GM20000 (cell line): ENCODE results near the gene FAM83G.

Experiments
- DNase-seq: peaks from one replicate; pipeline ENCODE4 v3.0.0; 2012; ENCODE audit warnings: low spot score
- TF ChIP-seq, protein P1 (sequence below): IDR thresholded peaks from 2 replicates; pipeline ENCODE4 v1.5.1; 2012; ENCODE audit warnings: mild to moderate bottlenecking, control low read depth; ENCODE audit errors: extremely low read depth, missing control alignments

FAM83G gene

DNA sequence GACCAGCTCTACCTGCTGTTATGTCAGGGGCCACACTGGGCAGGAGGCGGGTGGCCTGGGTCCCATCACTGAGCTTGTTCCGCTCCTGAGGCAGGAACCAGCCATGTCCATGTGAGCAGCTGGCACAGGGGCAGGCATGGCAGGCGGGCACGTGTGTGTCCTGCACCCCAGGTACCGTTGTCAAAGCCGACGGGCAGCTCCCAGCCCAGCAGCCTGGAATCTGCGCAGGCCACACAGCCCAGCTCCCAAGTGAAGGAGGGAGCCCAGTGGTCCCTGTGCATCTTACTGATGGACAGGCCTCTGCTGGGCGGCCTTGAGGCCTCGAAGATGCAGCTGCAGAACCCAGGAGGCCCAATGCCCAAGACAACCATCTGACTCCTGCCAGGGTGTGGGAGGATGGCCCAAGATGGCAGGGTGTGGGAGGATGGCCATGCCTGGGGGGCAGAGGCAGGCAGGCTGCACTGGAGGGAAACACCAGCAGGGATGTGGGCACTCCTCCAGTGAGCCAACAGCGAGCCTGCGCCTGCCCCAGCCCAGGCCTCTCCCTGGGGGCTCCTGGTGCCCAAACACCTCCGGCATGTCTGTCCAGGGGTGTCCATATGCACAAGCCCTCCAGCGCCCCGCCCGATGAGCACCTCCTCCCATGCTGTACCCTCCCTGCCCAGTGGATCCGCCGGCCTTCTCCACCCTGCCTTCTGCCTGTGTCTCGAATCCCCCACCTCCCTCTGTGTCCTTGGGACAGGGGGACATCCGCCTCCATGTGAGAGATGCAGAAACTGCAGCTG is 12.8 kb downstream of the FAM83G start:
- no peak for DNase-seq

DNA sequence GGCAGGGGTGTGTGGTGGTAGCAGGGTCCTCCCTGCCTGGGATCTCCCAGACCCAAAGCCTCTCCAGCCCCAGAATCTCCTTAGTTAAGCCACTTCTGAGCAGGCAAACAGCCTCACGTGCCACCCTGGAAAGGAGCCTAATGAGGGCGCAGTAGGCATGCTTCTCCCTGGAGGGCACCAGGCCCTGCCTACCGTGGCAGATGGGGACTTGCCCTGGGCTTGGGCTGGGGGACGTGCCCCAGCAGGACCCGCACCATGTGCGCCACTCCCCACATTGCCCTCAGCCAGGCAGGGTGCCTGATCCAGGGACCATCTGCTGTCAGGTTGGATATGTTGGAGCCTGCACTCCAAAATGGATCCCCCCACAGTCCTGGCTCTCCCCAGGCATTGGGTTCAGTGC is 14.2 kb downstream of the FAM83G start:
- TF ChIP-seq, protein P1, sequence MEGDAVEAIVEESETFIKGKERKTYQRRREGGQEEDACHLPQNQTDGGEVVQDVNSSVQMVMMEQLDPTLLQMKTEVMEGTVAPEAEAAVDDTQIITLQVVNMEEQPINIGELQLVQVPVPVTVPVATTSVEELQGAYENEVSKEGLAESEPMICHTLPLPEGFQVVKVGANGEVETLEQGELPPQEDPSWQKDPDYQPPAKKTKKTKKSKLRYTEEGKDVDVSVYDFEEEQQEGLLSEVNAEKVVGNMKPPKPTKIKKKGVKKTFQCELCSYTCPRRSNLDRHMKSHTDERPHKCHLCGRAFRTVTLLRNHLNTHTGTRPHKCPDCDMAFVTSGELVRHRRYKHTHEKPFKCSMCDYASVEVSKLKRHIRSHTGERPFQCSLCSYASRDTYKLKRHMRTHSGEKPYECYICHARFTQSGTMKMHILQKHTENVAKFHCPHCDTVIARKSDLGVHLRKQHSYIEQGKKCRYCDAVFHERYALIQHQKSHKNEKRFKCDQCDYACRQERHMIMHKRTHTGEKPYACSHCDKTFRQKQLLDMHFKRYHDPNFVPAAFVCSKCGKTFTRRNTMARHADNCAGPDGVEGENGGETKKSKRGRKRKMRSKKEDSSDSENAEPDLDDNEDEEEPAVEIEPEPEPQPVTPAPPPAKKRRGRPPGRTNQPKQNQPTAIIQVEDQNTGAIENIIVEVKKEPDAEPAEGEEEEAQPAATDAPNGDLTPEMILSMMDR: no peak
- no peak for DNase-seq

More for the DNA sequence above, 12.8 kb downstream of the FAM83G start:
- TF ChIP-seq, protein P1: no peak

DNA sequence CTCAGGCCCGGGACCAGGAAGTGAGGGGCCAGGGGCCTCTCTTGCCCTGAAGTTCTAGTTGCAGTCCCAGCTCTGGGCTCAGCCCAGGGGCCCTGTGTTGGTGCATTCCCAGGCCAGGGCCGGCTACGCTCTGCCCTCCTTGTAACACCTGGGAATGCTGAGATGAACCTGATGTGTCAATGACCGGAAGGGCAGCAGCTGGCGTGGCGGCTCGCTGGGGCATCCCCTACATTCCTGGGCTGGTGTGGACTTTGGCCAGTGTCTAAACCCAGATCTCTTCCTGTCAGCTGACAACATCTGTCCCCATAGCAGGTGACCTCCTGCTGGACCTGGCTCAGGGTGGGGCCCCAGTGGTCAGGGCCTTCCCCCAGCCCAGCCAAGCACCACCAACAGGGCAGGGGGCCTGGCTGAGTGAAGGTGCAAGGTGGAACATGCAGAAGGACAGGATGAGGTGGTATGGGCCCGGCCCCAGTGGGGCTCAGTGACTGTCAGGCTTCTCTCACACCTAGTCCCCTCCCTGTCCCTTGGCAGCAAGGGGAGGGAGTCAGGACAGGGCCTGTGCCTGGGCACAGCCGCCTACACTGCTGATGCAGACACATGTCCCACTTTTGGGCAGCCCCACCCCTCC is 15.9 kb downstream of the FAM83G start:
- TF ChIP-seq, protein P1: no peak
- no peak for DNase-seq

DNA sequence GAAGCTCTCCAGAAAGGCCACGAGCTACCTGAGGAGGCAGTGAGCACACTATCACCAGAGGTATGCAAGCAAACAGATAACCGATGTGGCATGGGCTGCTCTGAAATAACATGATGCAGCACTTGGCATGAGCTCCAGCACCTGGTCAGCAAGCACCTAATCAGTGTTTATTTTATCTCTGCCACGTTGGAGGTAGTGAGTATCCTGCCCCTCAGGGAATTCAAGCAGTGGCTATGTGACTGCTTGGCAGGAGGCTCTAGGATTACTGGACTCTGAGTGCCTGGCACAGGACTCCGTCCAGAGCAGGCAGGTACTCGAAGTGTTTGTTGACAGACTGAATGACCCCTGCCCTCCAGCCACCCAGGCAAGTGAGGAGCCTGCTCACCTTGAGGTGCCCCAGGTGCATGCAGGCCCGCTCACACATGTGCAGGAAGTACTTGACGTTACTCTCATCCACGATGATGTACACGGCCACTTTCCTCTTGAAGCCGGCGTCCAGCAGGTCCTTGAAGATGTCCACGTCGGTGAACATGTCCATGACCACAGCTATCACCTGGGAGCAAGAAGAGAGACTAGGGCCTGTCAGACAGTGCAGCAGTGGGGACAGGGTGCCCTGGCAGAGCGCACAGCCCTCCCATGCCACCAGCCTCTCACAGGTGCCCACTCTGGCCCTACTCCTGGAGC is 16.6 kb downstream of the FAM83G start:
- TF ChIP-seq, protein P1: no peak
- no peak for DNase-seq

DNA sequence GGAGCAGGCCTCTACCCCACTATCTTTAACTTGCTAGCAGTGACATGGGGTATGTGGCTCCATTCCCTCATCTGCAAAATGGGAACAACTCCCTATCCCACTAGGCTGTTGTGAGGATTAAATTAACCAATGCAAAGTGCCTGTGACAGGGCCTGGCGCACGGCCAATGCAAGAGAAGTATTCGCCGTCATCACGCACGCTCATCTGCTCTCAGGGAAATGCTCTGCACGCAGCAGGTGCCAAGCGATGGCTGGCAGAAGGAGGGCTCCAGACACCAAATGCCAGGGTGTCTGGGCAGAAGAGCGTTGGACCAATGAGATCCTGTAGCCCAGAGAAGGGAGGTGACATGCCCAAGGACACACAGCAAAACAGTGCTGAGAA is 17.3 kb downstream of the FAM83G start:
- DNase-seq: no peak
- TF ChIP-seq, protein P1: no peak

DNA sequence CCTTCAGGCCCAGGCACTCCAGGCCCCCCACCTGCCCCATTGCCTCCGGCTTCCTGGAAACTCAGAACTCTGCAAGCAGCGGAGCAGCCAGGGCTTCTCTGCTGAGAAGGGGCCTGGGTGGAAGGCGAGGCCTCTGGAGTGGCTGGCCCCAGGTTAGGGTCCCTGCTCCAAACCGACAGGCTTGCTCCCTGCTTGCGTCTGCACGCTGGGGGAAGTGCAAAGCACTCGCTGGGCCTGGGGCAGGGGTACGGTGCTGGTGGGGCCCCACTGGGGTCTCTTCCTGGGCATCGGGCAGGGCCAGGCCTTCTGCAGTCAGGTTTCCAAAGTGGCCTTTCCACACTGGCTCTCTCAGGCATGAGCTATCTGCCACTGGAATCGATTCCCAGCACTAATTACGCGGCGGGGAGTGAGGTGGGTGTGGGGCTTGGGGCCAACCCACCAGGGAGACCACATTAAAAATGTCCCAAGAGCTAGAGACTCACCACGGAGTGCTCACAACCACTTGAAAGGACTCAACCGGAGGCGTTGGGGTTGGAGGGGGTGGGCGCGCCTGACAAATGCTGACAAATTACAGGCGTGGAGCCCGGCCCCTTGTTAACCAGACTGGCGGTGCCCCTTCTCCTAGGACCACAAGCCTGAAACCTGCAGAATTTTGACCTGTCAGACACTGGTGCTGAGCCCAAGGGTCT is 17.9 kb downstream of the FAM83G start:
- DNase-seq: no peak
- TF ChIP-seq, protein P1: no peak
